SK-N-MC (cell line): ENCODE measurements around the gene MAEL.
"Not testable (repeated sequence)": the region's sequence is repeated elsewhere in the genome, so short reads cannot be mapped to it uniquely, and the experiment has no call there.

ENCODE experiments used
- EZH2 ChIP-seq: fragments of 200-600 bp; sonication (generic); IDR thresholded peaks from one replicate; pipeline ENCODE4 v1.6.1; 2017; ENCODE audit warnings: antibody characterized with exemption
- FOXP2 ChIP-seq: optimal IDR thresholded peaks from 2 replicates; pipeline ENCODE3; 2011; ENCODE audit warnings: mild to moderate bottlenecking, moderate library complexity; ENCODE audit not compliant: insufficient read depth; ENCODE audit errors: extremely low read length, control extremely low read depth
- POLR2AphosphoS5 ChIP-seq: IDR thresholded peaks from 2 replicates; pipeline ENCODE4 v1.6.1; 2012; ENCODE audit warnings: mild to moderate bottlenecking, low read depth, low read length, borderline replicate concordance

GRCh38 chr1:167029553-167029952 is 40.5 kb downstream of the MAEL start:
- not testable (repeated sequence) for TF ChIP-seq POLR2AphosphoS5, EZH2, FOXP2
